GM12878 (cell line): Measurements from ENCODE around the gene SPEM2. TPM values are rescaled to one million over a fixed set of nuclear protein-coding genes. Genes with fewer than 3 reads are reported as not detected.

Experiments
- ATAC-seq: fragments of 200-7000 bp; cut with Tn5 transposase; 3 replicates; pipeline ENCODE4 v1.9.1; 2020; ENCODE audit warnings: mild to moderate bottlenecking, moderate library complexity
- BruUV-seq: library from RNA; stranded (reverse); fragments of 400-500 nt; replicated peaks from 2 replicates; lab custom pipeline; 2021; lab: Mats Ljungman, UMichigan
- CTCF ChIA-PET: fragments of 300-600 bp; sonication (Branson Sonifier 250); formaldehyde crosslinking; extraction: SDS; loops from one replicate; lab custom pipeline; 2021; ENCODE audit warnings: inconsistent platforms; lab: Yijun Ruan, JAX
- POLR2A ChIA-PET: fragments of 350-600 bp; formaldehyde crosslinking; extraction: SDS; loops from one replicate; lab custom pipeline; 2021; ENCODE audit warnings: inconsistent platforms; lab: Charles Lee
- RAD21 ChIA-PET: fragments of 300-600 bp; sonication (Branson Sonifier 250); formaldehyde crosslinking; loops from one replicate; lab custom pipeline; 2023; ENCODE audit warnings: antibody characterized with exemption; ENCODE audit not compliant: unreplicated experiment; lab: Charles Lee
- SMC1A ChIA-PET: fragments of 300-600 bp; sonication (Branson Sonifier 250); formaldehyde crosslinking; loops from one replicate; lab custom pipeline; 2023; ENCODE audit not compliant: unreplicated experiment, uncharacterized antibody; lab: Charles Lee
- DNase-seq: peaks from one replicate; pipeline ENCODE4 v3.0.0-alpha.2; 2011; ENCODE audit warnings: low read depth, low spot score
- FAIRE-seq: peaks from 3 replicates; lab custom pipeline; 2011; peaks lifted over from hg19 to GRCh38; lab: Jason Lieb, UNC
- H2AFZ ChIP-seq: 2 replicates; pipeline ENCODE4 v1.6.0; 2011; ENCODE audit warnings: low read depth, low read length, control low read depth; ENCODE audit not compliant: control insufficient read depth
- H3K27ac ChIP-seq: 2 replicates; pipeline ENCODE4 v1.5.1; 2011; ENCODE audit warnings: control low read depth; ENCODE audit not compliant: control insufficient read depth, insufficient read depth
- H3K27me3 ChIP-seq, 2 experiments: replicated peaks in 1 of 2; 2 replicates each; pipeline versions ENCODE4 v1.6.0 to v1.6.1; 2011; ENCODE audit warnings: low read length in 1 of 2; ENCODE audit not compliant: control insufficient read depth in 2 of 2, insufficient read depth in 2 of 2
- H3K36me3 ChIP-seq, 2 experiments: 2 replicates each; pipeline ENCODE4 v1.5.1; 2011; ENCODE audit warnings: low read length in 1 of 2; ENCODE audit not compliant: control insufficient read depth in 2 of 2, insufficient read depth in 2 of 2
- H3K4me1 ChIP-seq: 2 replicates; pipeline ENCODE4 v1.6.1; 2011; ENCODE audit warnings: mild to moderate bottlenecking, low read length, moderate library complexity, mixed read lengths; ENCODE audit not compliant: control insufficient read depth, insufficient read depth
- H3K4me2 ChIP-seq: 2 replicates; pipeline ENCODE4 v1.6.0; 2011; ENCODE audit warnings: control low read depth; ENCODE audit not compliant: control insufficient read depth, insufficient read depth
- H3K4me3 ChIP-seq: fragments of 200-600 bp; sonication (generic); 2 replicates; pipeline ENCODE4 v1.5.1; 2016
- H3K79me2 ChIP-seq: 2 replicates; pipeline ENCODE4 v1.6.0; 2011; ENCODE audit warnings: low read length; ENCODE audit not compliant: control insufficient read depth, insufficient read depth
- H3K9ac ChIP-seq: 2 replicates; pipeline ENCODE4 v1.8.0; 2011; ENCODE audit warnings: low read length, control low read depth, mixed read lengths; ENCODE audit not compliant: control insufficient read depth, insufficient read depth
- H3K9me3 ChIP-seq: replicated peaks from 3 replicates; pipeline ENCODE4 v1.5.1; 2011; ENCODE audit warnings: mild to moderate bottlenecking, low read length; ENCODE audit not compliant: control insufficient read depth, insufficient read depth
- H4K20me1 ChIP-seq: 2 replicates; pipeline ENCODE4 v1.6.0; 2011; ENCODE audit not compliant: control insufficient read depth, insufficient read depth
- BCL3 ChIP-seq: IDR thresholded peaks from 2 replicates; pipeline ENCODE4 v1.6.1; 2011; ENCODE audit warnings: borderline replicate concordance, low read depth, mild to moderate bottlenecking, moderate library complexity, low read length; ENCODE audit not compliant: insufficient read depth, poor library complexity, severe bottlenecking
- CREB1 ChIP-seq: IDR thresholded peaks from 2 replicates; pipeline ENCODE4 v1.6.1; 2012; ENCODE audit warnings: low read depth, mild to moderate bottlenecking, inconsistent platforms
- MXI1 ChIP-seq: fragments of 150-350 bp; IDR thresholded peaks from 2 replicates; pipeline ENCODE4 v1.6.1; 2011; ENCODE audit warnings: low read depth, mild to moderate bottlenecking, inconsistent platforms, low read length, improper control_type of control experiment
- NKRF ChIP-seq: fragments of 450-650 bp; conservative IDR thresholded peaks from 2 replicates; pipeline ENCODE4 v1.6.1; 2017; ENCODE audit warnings: mild to moderate bottlenecking, moderate library complexity
- POLR2A ChIP-seq: IDR thresholded peaks from 2 replicates; pipeline ENCODE4 v1.6.1; 2011; ENCODE audit warnings: low read depth, mild to moderate bottlenecking, low read length
- RCOR1 ChIP-seq: conservative IDR thresholded peaks from 2 replicates; pipeline ENCODE4 v1.6.1; 2012; ENCODE audit warnings: low read depth, low read length, improper control_type of control experiment
- SMAD5 ChIP-seq: IDR thresholded peaks from 2 replicates; pipeline ENCODE4 v1.6.1; 2016; ENCODE audit warnings: antibody characterized with exemption, low read depth
- ZBED1 ChIP-seq: IDR thresholded peaks from 2 replicates; pipeline ENCODE4 v1.6.1; 2016; ENCODE audit warnings: borderline replicate concordance
- ZBTB4 ChIP-seq: fragments of 450-650 bp; formaldehyde crosslinking; IDR thresholded peaks from 2 replicates; pipeline ENCODE4 v1.4.0; 2022; ENCODE audit warnings: mild to moderate bottlenecking, moderate library complexity
- ZNF24 ChIP-seq: fragments of 450-650 bp; IDR thresholded peaks from 2 replicates; pipeline ENCODE4 v1.6.1; 2017; ENCODE audit warnings: antibody characterized with exemption, mild to moderate bottlenecking
- ZZZ3 ChIP-seq: IDR thresholded peaks from 2 replicates; pipeline ENCODE4 v1.6.1; 2011; ENCODE audit warnings: low read depth; ENCODE audit not compliant: control insufficient read depth, insufficient read length
- WGBS: methylation state at CpG from one replicate; pipeline ENCODE4 v1.1.6; 2016; ENCODE audit warnings: low lambda C conversion rate; ENCODE audit not compliant: insufficient replicate concordance, insufficient coverage; ENCODE audit errors: missing lambda C conversion rate; 5-methylcytosine and 5-hydroxymethylcytosine counted together
- in situ Hi-C: fragments of 300-500 bp; cut with MboI; formaldehyde crosslinking; loops from 9 replicates; pipeline ENCODE4 v1.14.3; 2018; ENCODE audit warnings: mixed read lengths
- intact Hi-C: fragments of 100-400 bp; cut with micrococcal nuclease; formaldehyde crosslinking; loops from one replicate; pipeline ENCODE4 v1.14.2; 2022; ENCODE audit not compliant: unreplicated experiment
- polyA plus RNA-seq, 11 experiments: library from polyadenylated mRNA; depleted of rRNA in 4 of 11; unstranded in 6 of 11; stranded (reverse) in 5 of 11; fragments of >200 nt; fragmentation: Nextera tagmentation in 4 of 11; fragmentation: Illumina TruSeq in 1 of 11; extraction: Ambion mirVana in 4 of 11; extraction: Trizol in 1 of 11; gene quantifications; 1 replicate in 1 of 11; 2 replicates in 10 of 11; pipeline versions ENCODE4 v1.2.1 to v1.2.3, GENCODE V29; 2011 to 2016; ENCODE audit warnings: inconsistent platforms in 2 of 11, missing spikeins in 2 of 11, low read depth in 1 of 11
- total RNA-seq, 4 experiments: library from RNA; depleted of rRNA in 3 of 4; stranded (reverse); fragments of >200 nt in 3 of 4; fragmentation: Illumina TruSeq in 1 of 4; extraction: Trizol in 1 of 4; gene quantifications; 2 replicates each; pipeline versions ENCODE4 v1.2.1 to v1.2.3, GENCODE V29; 2013 to 2021

Gene SPEM2
- total and polyA plus RNA-seq, 10 of the 15 experiments (the other 5 are each of a cell fraction or from before 2014, with no cell fraction given), result not detected

GRCh38 chr17:7379134-7379533 is 46.3 kb upstream of the SPEM2 start:
- no peaks in the 10 kb centered on the region for H3K79me2 ChIP-seq
- TF ChIP-seq ZBED1 (no peak), ZNF24 (no peak)
- ChIA-PET POLR2A (no interaction called here), SMC1A (no interaction called here), CTCF (no interaction called here), RAD21 (interaction anchor here (0.7 kb wide), 1 partner anchor 29 kb away, joined by 3 read pairs; no protein-coding TSS in a partner anchor)
- ATAC-seq (no peak), DNase-seq (no peak), FAIRE-seq (no peak)
- in situ Hi-C loops (no loop called here), intact Hi-C loops (no loop called here)
- H3K4me3 ChIP-seq, result no peak overlapping the region
- H3K9ac ChIP-seq, result no peak overlapping the region
- no peak overlapping the region for H2AFZ ChIP-seq
- WGBS, result 56% methylated on average over 3 of the region's 3 CpGs
- H3K4me1 ChIP-seq, result peaks cover 6% of the 10 kb centered on the region; the same call in 1 of the 2 replicates
- H3K36me3 ChIP-seq, result no peaks in the 10 kb centered on the region
- peaks cover 3% of the 10 kb centered on the region; the same call in 2 of the 3 replicates for H3K9me3 ChIP-seq
- H4K20me1 ChIP-seq, result no peaks in the 10 kb centered on the region
- no peak overlapping the region for H3K27ac ChIP-seq
- BruUV-seq, result no TSS peak
- H3K4me2 ChIP-seq, result no peak overlapping the region
- peaks cover 4 to 5% of the 10 kb centered on the region in 2 experiments; a peak in 3 of 4 replicates for H3K27me3 ChIP-seq

- ChIA-PET POLR2A (interaction anchor here (0.6 kb wide), 1 partner anchor 225 kb away, joined by 3 read pairs; no protein-coding TSS in a partner anchor), RAD21 (no interaction called here), SMC1A (no interaction called here), CTCF (no interaction called here)
- peaks cover 8% of the 10 kb centered on the region; the same call in 1 of the 2 replicates for H3K4me1 ChIP-seq
- peaks cover 4 to 5% of the 10 kb centered on the region in 2 experiments; a peak in 3 of 4 replicates for H3K27me3 ChIP-seq
- intact Hi-C loops, result no loop called here
- H3K79me2 ChIP-seq, result no peaks in the 10 kb centered on the region
- DNase-seq, result no peak
- peaks cover 3% of the 10 kb centered on the region; the same call in 2 of the 3 replicates for H3K9me3 ChIP-seq
- no TSS peak for BruUV-seq
- no peak overlapping the region for H3K27ac ChIP-seq
- 68% methylated on average over 7 of the region's 7 CpGs for WGBS
- no peak overlapping the region for H2AFZ ChIP-seq
- in situ Hi-C loops, result no loop called here
- no peak overlapping the region for H3K4me3 ChIP-seq
- FAIRE-seq, result no peak
- H3K4me2 ChIP-seq, result no peak overlapping the region
- H3K36me3 ChIP-seq, result no peaks in the 10 kb centered on the region
- no peaks in the 10 kb centered on the region for H4K20me1 ChIP-seq
- no peak for ATAC-seq
- no peak overlapping the region for H3K9ac ChIP-seq
- TF ChIP-seq CREB1, result no peak
- TF ChIP-seq BCL3, result no peak
- no peak for TF ChIP-seq ZZZ3
- TF ChIP-seq RCOR1, result no peak
- TF ChIP-seq SMAD5, result no peak
- TF ChIP-seq MXI1, result no peak
- TF ChIP-seq POLR2A, result no peak
- no peak for TF ChIP-seq NKRF
- no peak for TF ChIP-seq ZBTB4 (CRISPR knock-in tag)
Observed at GRCh38 chr17:7380321-7380720, 45.1 kb upstream of the SPEM2 start.
